ENCODE data around the gene ADSS1. TPM values are rescaled to one million over a fixed set of nuclear protein-coding genes. Genes with fewer than 3 reads are reported as not detected.

ADSS1 gene
- total RNA-seq, 1 donor from 2014 or later = 6.9 TPM

- no peak for DNase-seq (ENCODE audit: extremely low spot score, unreplicated experiment)
- no peak for TF ChIP-seq CTCF (conservative IDR thresholded peaks at IDR 0.05)
- no peaks in the 10 kb centered on the region for H3K4me1 Mint-ChIP-seq (ENCODE audit: unreplicated experiment)
- no peaks in the 10 kb centered on the region for H3K9me3 Mint-ChIP-seq
- no peaks in the 10 kb centered on the region for H3K36me3 Mint-ChIP-seq
- no peaks in the 10 kb centered on the region for H3K27me3 Mint-ChIP-seq
- no peak overlapping the region for H3K4me3 Mint-ChIP-seq
- no peak overlapping the region for H3K27ac Mint-ChIP-seq
Measured at GRCh38 chr14:104734601-104734990, 10.6 kb downstream of the ADSS1 start.

GRCh38 chr14:104734991-104735779, 11.2 kb downstream of the ADSS1 start:
- TF ChIP-seq CTCF (conservative IDR thresholded peaks at IDR 0.05) = no peak
- H3K4me1 Mint-ChIP-seq (ENCODE audit: unreplicated experiment) = no peaks in the 10 kb centered on the region
- H3K4me3 Mint-ChIP-seq = no peak overlapping the region

GRCh38 chr14:104735830-104736642, 12.0 kb downstream of the ADSS1 start:
- Mint-ChIP-seq H3K27ac (no peak overlapping the region), H3K9me3 (no peaks in the 10 kb centered on the region), H3K4me1 (ENCODE audit: unreplicated experiment) (no peaks in the 10 kb centered on the region), H3K36me3 (no peaks in the 10 kb centered on the region), H3K4me3 (no peak overlapping the region), H3K27me3 (no peaks in the 10 kb centered on the region)
- no peak for DNase-seq (ENCODE audit: extremely low spot score, unreplicated experiment)
- no peak for TF ChIP-seq CTCF (conservative IDR thresholded peaks at IDR 0.05)

More at GRCh38 chr14:104734991-104735779, 11.2 kb downstream of the ADSS1 start:
- no peak for DNase-seq (ENCODE audit: extremely low spot score, unreplicated experiment)
- no peaks in the 10 kb centered on the region for H3K36me3 Mint-ChIP-seq
- no peaks in the 10 kb centered on the region for H3K27me3 Mint-ChIP-seq
- no peak overlapping the region for H3K27ac Mint-ChIP-seq
- H3K9me3 Mint-ChIP-seq = no peaks in the 10 kb centered on the region

GRCh38 chr14:104738375-104739019, 14.5 kb downstream of the ADSS1 start:
- Mint-ChIP-seq H3K4me3 (no peak overlapping the region), H3K27ac (no peak overlapping the region), H3K9me3 (no peaks in the 10 kb centered on the region), H3K36me3 (no peaks in the 10 kb centered on the region), H3K27me3 (no peaks in the 10 kb centered on the region), H3K4me1 (ENCODE audit: unreplicated experiment) (no peaks in the 10 kb centered on the region)
- no peak for DNase-seq (ENCODE audit: extremely low spot score, unreplicated experiment)
- no peak for TF ChIP-seq CTCF (conservative IDR thresholded peaks at IDR 0.05)

- Mint-ChIP-seq H3K4me3 (no peak overlapping the region), H3K36me3 (no peaks in the 10 kb centered on the region), H3K4me1 (ENCODE audit: unreplicated experiment) (no peaks in the 10 kb centered on the region), H3K9me3 (no peaks in the 10 kb centered on the region), H3K27ac (no peak overlapping the region), H3K27me3 (no peaks in the 10 kb centered on the region)
- no peak for DNase-seq (ENCODE audit: extremely low spot score, unreplicated experiment)
- no peak for TF ChIP-seq CTCF (conservative IDR thresholded peaks at IDR 0.05)
Measured at GRCh38 chr14:104739026-104739425, 15.0 kb downstream of the ADSS1 start.

Measured in type B pancreatic cell (in vitro differentiated cells).